HG02852 (cell line): ENCODE data around the gene OCIAD1.
A peak's percentile ranks its signal among the peaks of the same experiment; 100 is the strongest.
"Not testable (repeated sequence)": the region's sequence is repeated elsewhere in the genome, so short reads cannot be mapped to it uniquely, and the experiment has no call there.

ENCODE experiments used
- ATAC-seq: cut with Tn5 transposase; IDR thresholded peaks from one replicate; pipeline ENCODE4 v1.9.1; 2021; ENCODE audit warnings: mild to moderate bottlenecking, moderate library complexity; ENCODE audit not compliant: unreplicated experiment

Gene OCIAD1

DNA sequence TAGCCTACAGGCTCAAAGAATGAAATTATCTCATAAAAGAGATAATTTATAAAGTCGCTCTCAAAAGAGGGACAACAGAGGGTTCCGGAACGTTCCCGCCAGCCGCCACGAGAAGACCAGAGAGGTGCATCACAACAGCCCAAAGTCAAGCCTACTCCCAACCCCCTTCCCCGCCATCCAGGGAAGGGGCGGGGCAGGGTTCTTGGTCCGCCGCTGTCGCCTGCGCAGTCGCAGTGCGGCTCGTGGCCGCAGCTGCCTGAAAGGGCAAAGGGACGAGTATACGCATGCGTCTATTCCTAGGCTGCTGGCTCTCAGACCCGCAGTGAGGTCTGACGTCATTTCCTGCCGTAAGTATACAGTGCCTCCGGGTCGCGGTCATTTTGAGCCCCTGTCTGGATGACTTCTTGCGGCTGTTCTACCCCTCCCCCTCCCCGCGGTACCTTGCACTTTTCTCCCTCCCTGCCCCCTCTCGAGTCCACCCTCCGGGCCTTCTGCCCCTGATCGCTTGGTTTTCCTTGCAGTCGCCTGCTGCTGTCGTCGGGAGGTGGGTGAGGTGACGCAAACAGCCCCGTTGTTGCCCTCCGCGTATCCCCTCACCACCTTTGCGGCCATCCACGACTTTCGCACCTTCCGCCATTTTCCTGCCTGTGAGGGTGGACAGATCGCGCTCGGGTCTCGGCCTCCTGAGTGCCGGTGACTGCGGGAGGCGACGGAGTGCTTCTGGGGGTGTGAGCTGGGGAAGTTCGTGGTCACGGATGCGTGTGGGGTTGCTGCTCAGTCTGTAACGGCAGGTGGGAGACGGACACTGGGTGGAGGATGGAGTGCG, at the start of gene OCIAD1:
OCIAD1 (plus strand) TSS at position 383 of the 826 bp plus-strand sequence. CDS start 1,537 bp downstream, outside the sequence.
- peak; percentile 99 for ATAC-seq

- no peak for ATAC-seq
Measured at GRCh38 chr4:48781968-48782367, 48.9 kb upstream of the OCIAD1 start.

- ATAC-seq: no peak
Measured at GRCh38 chr4:48785302-48785701, 45.6 kb upstream of the OCIAD1 start.

DNA sequence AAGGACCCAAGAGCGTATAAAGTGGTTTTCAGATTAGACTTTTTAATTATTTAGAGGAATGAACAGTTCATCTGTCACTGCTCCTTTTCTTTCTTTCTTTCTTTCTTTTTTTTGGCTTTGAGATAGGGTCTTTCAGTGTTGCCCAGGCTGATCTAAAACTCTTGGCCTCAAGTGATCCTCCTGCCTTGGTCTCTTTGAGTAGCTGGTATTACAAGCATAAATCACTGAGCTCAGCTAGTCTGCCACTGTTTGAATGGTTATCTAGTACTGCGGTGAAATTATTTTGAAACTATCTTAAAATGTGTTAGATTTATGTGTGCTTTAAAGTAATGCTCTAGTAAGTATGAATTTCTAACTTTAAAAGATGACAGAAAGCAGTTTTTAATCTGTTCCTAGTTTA, 44.3 kb upstream of the OCIAD1 start:
- no peak for ATAC-seq

DNA sequence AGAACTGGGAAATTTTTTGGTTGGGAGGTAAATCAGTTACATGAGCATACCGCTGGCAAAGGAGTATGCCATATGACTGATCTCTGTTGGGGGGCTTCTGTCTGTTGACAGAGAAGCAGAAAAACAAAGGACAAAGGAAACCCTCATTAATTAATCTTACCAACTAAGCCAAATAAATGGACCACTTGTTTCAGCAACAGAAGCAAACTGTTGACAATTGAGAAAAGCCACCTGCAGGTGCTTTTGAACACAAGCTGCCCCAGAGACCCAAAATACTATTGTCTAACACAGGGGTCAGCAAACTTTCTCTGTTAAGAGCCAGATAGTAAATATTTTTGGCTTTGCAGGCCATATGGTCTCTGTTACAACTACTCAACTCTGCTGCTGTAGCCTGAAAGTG, 43.8 kb upstream of the OCIAD1 start:
- ATAC-seq: no peak

- ATAC-seq: no peak
Measured at GRCh38 chr4:48790561-48790960, 40.3 kb upstream of the OCIAD1 start.

DNA sequence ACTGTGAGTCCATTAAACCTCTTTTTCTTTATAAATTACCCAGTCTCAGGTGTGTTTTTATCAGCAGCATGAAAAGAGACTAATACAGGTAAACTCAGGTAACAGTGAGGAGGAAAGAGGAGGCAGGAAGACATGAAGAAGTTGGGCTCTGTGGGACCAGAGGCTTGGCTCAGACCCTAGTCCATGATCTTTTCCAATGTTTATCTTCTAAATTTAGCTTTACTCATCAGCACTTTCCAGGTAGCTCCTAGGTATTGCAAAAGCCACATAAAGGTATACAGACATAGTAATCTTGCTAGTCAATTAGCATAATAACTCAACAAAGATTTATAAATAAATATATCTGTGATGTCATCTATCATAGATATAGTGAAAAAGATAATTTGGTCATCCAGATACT, 39.6 kb upstream of the OCIAD1 start:
- no peak for ATAC-seq

GRCh38 chr4:48792348-48793006, 38.4 kb upstream of the OCIAD1 start:
- peak; percentile 60 for ATAC-seq

- ATAC-seq: peak; percentile 32
Measured at GRCh38 chr4:48795108-48795507, 35.8 kb upstream of the OCIAD1 start.

- ATAC-seq: no peak
Measured at GRCh38 chr4:48796191-48796926, 34.5 kb upstream of the OCIAD1 start.

DNA sequence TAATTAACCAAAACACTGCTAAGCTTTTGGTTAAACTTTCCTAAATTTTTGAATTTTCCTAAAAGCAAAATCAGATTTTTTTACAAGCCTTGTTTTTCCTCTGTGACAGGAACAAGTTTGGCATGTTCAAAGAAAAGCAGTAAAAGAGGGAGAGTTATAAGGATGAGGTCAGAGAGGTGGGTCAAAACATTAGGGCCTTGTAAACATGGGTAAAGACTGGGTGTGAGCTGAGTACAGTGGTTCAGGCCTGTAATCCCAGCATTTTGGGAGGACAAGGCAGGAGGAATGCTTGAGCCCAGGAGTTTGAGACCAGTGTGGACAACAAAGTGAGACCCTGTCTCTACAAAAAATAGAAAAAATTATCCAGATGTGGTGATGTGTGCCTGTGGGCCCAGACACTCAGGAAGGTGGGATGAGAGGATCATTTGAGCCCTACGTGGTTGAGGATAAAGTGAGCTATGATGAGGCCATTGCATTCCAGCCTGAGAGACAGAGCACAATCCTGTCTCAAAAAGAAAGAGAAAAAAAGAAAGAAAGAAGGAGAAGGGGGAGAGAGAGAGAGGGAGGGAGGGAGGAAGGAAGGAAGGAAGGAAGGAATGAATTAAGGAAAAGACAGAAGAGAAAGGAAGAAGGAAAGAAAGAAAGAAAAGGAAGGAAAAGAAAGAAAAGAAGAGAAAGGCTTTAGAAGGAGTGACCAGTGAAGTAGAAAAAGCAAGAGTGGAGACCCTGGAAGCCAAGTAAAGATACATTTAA, 33.8 kb upstream of the OCIAD1 start:
- no peak for ATAC-seq

GRCh38 chr4:48798117-48798516, 32.8 kb upstream of the OCIAD1 start:
- ATAC-seq: no peak

DNA sequence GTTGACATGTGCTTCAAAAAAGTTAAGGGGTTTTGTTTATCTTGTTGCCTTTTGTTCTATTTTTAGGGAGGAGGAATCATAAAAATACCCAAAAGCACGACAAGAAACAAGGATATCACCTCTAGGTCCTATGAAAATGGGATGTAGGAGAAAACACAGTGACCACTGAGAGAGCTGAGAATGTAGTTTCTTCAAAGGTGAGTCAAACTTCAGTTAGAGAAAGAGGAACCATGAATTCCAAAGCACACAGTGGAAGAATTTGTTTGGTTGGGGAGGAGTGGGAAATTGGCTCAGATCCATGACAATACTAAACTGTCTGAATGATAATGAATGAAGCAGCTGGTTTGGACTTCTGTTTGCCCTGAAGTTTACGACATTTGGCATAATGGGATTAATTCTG, 31.7 kb upstream of the OCIAD1 start:
- ATAC-seq: peak; percentile 48

- not testable (repeated sequence) for ATAC-seq
Measured at GRCh38 chr4:48800155-48800554, 30.7 kb upstream of the OCIAD1 start.

DNA sequence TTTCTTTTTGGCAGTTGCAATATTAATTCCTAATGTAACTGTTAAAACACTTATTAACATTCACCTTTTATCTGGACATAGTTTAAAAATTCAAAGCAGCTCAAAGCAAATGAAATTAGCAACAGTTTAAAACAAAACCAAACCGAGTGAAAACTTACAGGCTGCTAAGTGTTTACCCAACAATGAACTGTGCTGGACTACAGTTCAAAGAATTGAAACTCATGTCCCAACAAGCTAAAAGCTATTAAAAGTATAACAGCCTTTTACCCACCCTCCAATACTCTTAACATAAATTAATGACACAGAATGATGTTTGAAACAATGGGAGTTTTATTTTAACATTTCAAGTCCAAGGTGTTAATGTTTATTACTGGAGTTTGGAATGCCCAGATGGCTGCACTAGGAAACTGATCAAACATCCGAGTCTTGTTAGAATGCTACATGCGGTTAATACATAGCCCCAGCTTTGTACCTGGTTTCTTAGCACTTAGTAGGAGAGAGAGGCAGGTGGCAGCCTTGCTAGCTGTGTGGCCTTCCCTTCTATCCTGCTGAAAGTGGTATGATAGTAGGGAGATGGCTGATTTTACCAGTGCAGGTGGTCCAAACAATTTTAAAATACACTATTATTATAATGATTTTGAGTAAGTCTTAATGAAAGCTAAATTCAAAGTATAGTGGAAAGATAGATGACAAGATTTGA, 29.7 kb upstream of the OCIAD1 start:
- no peak for ATAC-seq

DNA sequence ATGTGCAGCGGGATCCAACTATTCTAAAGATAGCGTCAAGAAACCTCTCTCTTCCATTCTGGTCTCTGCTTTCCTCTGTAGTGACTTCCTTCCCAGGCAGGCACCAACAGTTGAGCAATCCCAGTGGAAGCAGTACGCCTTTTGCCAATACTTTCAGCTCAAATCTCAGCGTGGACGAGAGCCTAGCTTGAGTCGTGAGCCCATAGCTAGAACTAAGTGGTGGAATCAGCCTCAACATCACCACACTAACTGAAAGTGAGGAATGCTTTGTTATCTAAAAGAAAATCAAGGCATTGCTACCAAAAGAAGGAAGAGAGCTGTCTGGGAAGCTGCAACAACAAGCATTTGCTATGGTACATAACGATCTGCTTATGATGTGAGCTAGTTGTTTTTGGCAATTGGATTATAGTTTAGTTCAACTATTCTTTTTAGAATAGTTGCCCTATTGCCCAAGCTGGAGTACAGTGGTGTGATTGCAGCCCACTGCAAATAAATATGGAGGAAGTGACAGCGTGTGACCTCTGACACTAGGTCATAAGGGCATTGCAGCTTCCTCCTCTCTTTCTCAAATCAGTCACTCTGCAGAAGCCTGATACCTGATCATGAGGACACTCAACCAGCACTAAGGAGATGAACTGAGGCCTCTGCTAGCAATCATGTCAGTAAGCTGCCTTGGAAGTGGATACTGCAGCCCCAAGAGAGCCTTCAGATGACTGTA, 26.1 kb upstream of the OCIAD1 start:
- no peak for ATAC-seq

GRCh38 chr4:48812866-48813265, 18.0 kb upstream of the OCIAD1 start:
- ATAC-seq: no peak

GRCh38 chr4:48813964-48814363, 16.9 kb upstream of the OCIAD1 start:
- peak; percentile 78 for ATAC-seq

DNA sequence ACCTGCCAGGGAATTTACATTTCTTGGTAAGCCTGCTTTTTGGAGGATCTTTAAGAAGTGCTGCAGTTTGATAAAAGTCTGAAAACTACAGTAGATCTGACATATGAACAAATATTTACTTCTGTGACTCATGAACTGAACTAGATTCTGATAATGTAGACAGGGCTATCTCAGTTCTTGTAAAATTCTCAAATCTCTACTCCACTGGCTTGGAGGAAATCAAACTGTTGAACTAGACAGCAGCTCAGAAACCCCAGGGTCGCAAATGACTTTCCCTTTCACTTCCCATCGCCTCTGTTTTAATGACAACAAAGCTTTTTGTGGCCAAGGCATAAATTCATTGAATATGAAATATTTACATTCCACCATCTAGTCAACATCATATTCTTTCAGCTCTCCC, 15.4 kb upstream of the OCIAD1 start:
- ATAC-seq: peak; percentile 47

- ATAC-seq: not testable (repeated sequence)
Measured at GRCh38 chr4:48816297-48816696, 14.6 kb upstream of the OCIAD1 start.
